ENCODE results near the gene KDF1. TPM values are rescaled to one million over a fixed set of nuclear protein-coding genes. Genes with fewer than 3 reads are reported as not detected.

The KDF1 gene
- total and polyA plus RNA-seq, 2 of the 13 experiments (the other 11 are each of a cell fraction or from before 2014, with no cell fraction given), result 1.9 to 4.9 TPM

DNA sequence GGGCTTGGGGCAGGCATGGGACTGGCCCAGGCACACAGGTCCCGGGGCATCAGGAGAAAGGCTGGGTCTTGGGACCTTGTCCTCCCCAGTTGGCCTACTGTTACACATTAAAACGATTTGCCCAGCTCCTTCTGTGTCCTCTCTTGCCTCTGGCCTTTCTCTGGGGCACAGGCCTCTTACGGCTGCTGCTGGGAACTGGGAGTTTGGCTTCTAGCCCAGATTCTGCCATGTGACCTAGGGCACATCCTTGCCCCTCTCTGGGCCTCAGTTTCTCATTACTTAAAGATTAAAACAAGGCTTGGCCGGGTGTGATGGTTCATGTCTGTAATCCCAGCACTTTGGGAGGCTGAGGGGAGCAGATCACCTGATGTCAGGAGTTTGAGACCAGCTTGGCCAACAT lies 14.0 kb downstream of the KDF1 start:
- H2AFZ ChIP-seq (ENCODE audit: low read length), result no peak overlapping the region
- H3K79me2 ChIP-seq (ENCODE audit: insufficient read depth, low read length), result no peaks in the 10 kb centered on the region
- no peaks in the 10 kb centered on the region for H3K9me3 ChIP-seq (ENCODE audit: low read length)
- H3K4me2 ChIP-seq (ENCODE audit: low read depth, low read length), result no peak overlapping the region; the same call in 1 of the 2 replicates
- ATAC-seq (no peak), DNase-seq (ENCODE audit: low spot score) (no peak), FAIRE-seq (peak; percentile 12)
- BruUV-seq (replicated peaks), result no TSS peak
- no peaks in the 10 kb centered on the region for H4K20me1 ChIP-seq (ENCODE audit: insufficient read depth, low read length)
- intact Hi-C loops (cut with micrococcal nuclease; ENCODE audit: unreplicated experiment) (no loop called here), in situ Hi-C loops (cut with HindIII; ENCODE audit: extremely low pct_ligation_motif_present, low pct_unique_long_range_greater_than_20kb) (no loop called here)
- ChIA-PET POLR2A (interaction anchor here (1.0 to 12.9 kb wide), 12 partner anchors 8 to 56 kb away, joined by 3 to 371 read pairs (median 8); partner anchors contain the start of genes GPATCH3, GPN2, KDF1 and NR0B2), CTCF (ENCODE audit: low intra/inter-chr PET ratio, low total read pairs) (no interaction called here)
- H3K27ac ChIP-seq (ENCODE audit: extremely low read length, insufficient read depth, low read length), result peak overlapping the region; percentile 63
- no peak overlapping the region for H3K9ac ChIP-seq (ENCODE audit: insufficient read depth, low read depth, low read length)
- peaks cover 88% of the 10 kb centered on the region for H3K4me1 ChIP-seq (ENCODE audit: insufficient read depth, low read length)
- H3K27me3 ChIP-seq (ENCODE audit: control insufficient read depth in 1 of 2, insufficient read depth in 2 of 2, low read length in 2 of 2), result no peaks in the 10 kb centered on the region
- 54% methylated on average over 4 of the region's 4 CpGs for WGBS (ENCODE audit: low lambda C conversion rate)
- H3K4me3 ChIP-seq (replicated peaks in 1 of 3; ENCODE audit: insufficient read depth in 1 of 3, low read depth in 2 of 3, low read length in 3 of 3), result no peak overlapping the region
- peaks cover 22 to 37% of the 10 kb centered on the region in 2 experiments for H3K36me3 ChIP-seq (replicated peaks in 1 of 2; ENCODE audit: control insufficient read depth in 1 of 2, insufficient read depth in 2 of 2, low read length in 2 of 2)
- TF ChIP-seq, protein P1, sequence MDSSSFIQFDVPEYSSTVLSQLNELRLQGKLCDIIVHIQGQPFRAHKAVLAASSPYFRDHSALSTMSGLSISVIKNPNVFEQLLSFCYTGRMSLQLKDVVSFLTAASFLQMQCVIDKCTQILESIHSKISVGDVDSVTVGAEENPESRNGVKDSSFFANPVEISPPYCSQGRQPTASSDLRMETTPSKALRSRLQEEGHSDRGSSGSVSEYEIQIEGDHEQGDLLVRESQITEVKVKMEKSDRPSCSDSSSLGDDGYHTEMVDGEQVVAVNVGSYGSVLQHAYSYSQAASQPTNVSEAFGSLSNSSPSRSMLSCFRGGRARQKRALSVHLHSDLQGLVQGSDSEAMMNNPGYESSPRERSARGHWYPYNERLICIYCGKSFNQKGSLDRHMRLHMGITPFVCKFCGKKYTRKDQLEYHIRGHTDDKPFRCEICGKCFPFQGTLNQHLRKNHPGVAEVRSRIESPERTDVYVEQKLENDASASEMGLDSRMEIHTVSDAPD (CRISPR knock-in tag; IDR thresholded peaks at IDR 0.05), result no peak
- TF ChIP-seq ZNF121 (CRISPR knock-in tag; IDR thresholded peaks at IDR 0.05) (no peak), ZNF101 (CRISPR knock-in tag; IDR thresholded peaks at IDR 0.05; ENCODE audit: borderline replicate concordance, low read depth) (no peak), MYC (CRISPR knock-in tag; IDR thresholded peaks at IDR 0.05; ENCODE audit: borderline replicate concordance) (no peak), NFRKB (IDR thresholded peaks at IDR 0.05) (no peak)
- TF ChIP-seq, protein P2, sequence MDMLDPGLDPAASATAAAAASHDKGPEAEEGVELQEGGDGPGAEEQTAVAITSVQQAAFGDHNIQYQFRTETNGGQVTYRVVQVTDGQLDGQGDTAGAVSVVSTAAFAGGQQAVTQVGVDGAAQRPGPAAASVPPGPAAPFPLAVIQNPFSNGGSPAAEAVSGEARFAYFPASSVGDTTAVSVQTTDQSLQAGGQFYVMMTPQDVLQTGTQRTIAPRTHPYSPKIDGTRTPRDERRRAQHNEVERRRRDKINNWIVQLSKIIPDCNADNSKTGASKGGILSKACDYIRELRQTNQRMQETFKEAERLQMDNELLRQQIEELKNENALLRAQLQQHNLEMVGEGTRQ (IDR thresholded peaks at IDR 0.05; ENCODE audit: low read depth, low read length), result no peak
- TF ChIP-seq, protein P2 (CRISPR knock-in tag; IDR thresholded peaks at IDR 0.05; ENCODE audit: borderline replicate concordance), result no peak
- TF ChIP-seq, protein P3, sequence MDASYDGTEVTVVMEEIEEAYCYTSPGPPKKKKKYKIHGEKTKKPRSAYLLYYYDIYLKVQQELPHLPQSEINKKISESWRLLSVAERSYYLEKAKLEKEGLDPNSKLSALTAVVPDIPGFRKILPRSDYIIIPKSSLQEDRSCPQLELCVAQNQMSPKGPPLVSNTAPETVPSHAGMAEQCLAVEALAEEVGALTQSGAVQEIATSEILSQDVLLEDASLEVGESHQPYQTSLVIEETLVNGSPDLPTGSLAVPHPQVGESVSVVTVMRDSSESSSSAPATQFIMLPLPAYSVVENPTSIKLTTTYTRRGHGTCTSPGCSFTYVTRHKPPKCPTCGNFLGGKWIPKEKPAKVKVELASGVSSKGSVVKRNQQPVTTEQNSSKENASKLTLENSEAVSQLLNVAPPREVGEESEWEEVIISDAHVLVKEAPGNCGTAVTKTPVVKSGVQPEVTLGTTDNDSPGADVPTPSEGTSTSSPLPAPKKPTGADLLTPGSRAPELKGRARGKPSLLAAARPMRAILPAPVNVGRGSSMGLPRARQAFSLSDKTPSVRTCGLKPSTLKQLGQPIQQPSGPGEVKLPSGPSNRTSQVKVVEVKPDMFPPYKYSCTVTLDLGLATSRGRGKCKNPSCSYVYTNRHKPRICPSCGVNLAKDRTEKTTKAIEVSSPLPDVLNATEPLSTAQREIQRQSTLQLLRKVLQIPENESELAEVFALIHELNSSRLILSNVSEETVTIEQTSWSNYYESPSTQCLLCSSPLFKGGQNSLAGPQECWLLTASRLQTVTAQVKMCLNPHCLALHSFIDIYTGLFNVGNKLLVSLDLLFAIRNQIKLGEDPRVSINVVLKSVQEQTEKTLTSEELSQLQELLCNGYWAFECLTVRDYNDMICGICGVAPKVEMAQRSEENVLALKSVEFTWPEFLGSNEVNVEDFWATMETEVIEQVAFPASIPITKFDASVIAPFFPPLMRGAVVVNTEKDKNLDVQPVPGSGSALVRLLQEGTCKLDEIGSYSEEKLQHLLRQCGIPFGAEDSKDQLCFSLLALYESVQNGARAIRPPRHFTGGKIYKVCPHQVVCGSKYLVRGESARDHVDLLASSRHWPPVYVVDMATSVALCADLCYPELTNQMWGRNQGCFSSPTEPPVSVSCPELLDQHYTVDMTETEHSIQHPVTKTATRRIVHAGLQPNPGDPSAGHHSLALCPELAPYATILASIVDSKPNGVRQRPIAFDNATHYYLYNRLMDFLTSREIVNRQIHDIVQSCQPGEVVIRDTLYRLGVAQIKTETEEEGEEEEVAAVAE (CRISPR knock-in tag; IDR thresholded peaks at IDR 0.05; ENCODE audit: borderline replicate concordance), result no peak
- TF ChIP-seq, protein P4, sequence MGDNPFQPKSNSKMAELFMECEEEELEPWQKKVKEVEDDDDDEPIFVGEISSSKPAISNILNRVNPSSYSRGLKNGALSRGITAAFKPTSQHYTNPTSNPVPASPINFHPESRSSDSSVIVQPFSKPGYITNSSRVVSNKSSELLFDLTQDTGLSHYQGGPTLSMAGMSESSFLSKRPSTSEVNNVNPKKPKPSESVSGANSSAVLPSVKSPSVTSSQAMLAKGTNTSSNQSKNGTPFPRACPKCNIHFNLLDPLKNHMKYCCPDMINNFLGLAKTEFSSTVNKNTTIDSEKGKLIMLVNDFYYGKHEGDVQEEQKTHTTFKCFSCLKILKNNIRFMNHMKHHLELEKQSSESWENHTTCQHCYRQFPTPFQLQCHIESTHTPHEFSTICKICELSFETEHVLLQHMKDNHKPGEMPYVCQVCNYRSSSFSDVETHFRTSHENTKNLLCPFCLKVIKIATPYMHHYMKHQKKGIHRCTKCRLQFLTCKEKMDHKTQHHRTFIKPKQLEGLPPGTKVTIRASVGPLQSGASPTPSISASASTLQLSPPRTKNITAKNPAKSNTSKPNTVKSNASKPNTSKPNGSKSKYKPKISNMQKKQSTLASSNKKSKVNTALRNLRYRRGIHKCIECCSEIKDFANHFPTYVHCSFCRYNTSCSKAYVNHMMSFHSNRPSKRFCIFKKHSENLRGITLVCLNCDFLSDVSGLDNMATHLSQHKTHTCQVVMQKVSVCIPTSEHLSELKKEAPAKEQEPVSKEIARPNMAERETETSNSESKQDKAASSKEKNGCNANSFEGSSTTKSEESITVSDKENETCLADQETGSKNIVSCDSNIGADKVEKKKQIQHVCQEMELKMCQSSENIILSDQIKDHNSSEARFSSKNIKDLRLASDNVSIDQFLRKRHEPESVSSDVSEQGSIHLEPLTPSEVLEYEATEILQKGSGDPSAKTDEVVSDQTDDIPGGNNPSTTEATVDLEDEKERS (CRISPR knock-in tag; IDR thresholded peaks at IDR 0.05), result no peak
- TF ChIP-seq, protein P5, sequence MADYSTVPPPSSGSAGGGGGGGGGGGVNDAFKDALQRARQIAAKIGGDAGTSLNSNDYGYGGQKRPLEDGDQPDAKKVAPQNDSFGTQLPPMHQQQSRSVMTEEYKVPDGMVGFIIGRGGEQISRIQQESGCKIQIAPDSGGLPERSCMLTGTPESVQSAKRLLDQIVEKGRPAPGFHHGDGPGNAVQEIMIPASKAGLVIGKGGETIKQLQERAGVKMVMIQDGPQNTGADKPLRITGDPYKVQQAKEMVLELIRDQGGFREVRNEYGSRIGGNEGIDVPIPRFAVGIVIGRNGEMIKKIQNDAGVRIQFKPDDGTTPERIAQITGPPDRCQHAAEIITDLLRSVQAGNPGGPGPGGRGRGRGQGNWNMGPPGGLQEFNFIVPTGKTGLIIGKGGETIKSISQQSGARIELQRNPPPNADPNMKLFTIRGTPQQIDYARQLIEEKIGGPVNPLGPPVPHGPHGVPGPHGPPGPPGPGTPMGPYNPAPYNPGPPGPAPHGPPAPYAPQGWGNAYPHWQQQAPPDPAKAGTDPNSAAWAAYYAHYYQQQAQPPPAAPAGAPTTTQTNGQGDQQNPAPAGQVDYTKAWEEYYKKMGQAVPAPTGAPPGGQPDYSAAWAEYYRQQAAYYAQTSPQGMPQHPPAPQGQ (CRISPR knock-in tag; IDR thresholded peaks at IDR 0.05; ENCODE audit: borderline replicate concordance), result no peak
